Hindlimb muscle (tissue), 1 donor: ENCODE data around the gene NUP214. TPM values are rescaled to one million over a fixed set of nuclear protein-coding genes. Genes with fewer than 3 reads are reported as not detected.
"Not testable (repeated sequence)": the region's sequence is repeated elsewhere in the genome, so short reads cannot be mapped to it uniquely, and the experiment has no call there.

Experiments
- DNase-seq: peaks from one replicate; pipeline ENCODE4 v3.0.0-alpha.2; 2013
- polyA plus RNA-seq: library from polyadenylated mRNA; unstranded; fragments of 120-200 nt; gene quantifications from one replicate; pipeline ENCODE4 v1.2.1, GENCODE V29; 2013; ENCODE audit not compliant: insufficient read length

Gene NUP214
- polyA plus RNA-seq, 1 donor = 34.7 TPM

DNA sequence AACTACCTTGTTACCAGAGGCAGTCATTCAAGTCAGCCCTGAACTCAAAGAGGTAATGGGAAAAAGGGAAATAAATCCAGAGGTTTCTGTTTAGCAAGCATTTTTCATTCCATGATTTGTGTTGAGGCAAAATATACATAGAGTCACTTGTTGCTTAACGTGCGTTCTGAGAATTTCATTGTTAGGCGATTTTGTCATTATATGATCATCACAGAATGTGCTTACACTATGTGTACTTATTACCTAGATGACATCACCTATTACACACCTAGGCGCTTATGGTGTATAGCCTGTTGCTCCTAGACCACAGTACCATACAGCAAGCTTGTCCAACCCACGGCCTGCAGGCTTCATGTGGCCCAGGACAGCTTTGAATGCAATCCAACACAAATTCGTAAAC is 36.2 kb downstream of the NUP214 start:
- DNase-seq = no peak

GRCh38 chr9:131162886-131163285 is 37.5 kb downstream of the NUP214 start:
- no peak for DNase-seq

DNA sequence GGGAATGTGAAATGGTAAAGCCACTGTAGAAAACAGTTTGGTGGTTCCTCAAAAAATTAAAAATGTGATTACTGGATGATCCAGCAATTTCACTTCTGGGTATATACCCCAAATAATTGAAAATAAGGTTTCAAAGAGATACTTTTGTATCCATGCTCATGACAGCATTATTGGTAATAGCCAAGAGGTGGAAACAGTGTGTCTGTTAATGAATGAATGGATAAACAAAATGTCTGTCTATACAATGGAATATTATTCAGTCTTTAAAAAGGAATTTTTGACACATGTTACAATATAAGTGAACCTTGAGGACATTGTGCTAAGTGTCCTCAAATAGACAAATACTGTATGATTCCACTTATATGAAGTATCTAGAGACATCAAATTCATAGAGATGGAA is 40.1 kb downstream of the NUP214 start:
- no peak for DNase-seq

GRCh38 chr9:131167146-131167692 is 41.8 kb downstream of the NUP214 start:
- DNase-seq = no peak

- DNase-seq = no peak
Observed at GRCh38 chr9:131167936-131168335, 42.5 kb downstream of the NUP214 start.

DNA sequence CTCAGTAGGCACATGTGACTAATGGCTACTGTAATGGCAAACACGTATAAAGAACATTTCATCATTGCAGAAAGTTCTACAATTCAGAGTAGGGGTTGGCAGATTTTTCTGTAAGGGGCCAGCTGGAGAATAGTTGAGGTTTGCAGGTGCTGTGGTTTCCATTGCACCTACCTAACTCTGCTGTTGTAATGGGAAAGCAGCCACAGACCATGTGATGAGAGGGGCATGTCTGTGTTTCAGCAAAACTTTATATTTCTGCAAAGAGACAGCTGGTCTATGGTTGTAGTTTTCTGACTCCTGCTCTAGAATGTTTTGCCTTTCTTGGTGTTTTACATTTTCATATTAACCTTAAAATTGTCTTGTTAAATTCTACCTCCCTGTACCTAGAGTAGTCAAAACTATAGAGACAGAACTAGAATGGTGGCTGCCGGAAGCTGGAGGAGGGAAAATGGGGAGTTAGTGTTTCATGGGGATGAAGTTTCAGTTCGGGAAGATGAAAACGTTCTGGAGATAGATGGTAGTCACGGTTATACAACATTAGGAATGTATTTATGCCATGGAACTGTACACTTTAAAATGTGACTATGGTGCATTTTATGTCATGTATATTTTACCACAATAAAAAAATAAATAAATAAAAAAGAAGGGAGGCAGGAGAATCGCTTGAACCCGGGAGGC is 44.3 kb downstream of the NUP214 start:
- DNase-seq = no peak

DNA sequence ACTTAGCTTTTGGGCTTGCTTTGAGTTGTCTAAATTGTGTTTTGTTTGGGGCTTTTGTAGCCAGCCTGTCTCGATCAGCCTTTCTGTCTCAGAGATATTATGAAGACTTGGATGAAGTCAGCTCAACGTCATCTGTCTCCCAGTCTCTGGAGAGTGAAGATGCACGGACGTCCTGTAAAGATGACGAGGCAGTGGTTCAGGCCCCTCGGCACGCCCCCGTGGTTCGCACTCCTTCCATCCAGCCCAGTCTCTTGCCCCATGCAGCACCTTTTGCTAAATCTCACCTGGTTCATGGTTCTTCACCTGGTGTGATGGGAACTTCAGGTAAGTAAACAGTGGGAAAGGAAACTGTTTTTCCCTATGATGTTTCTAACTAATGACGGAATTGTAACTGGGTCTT is 48.6 kb downstream of the NUP214 start:
- DNase-seq = no peak

GRCh38 chr9:131174681-131175239 is 49.4 kb downstream of the NUP214 start:
- no peak for DNase-seq

- DNase-seq = no peak
Observed at GRCh38 chr9:131177898-131178297, 52.5 kb downstream of the NUP214 start.

DNA sequence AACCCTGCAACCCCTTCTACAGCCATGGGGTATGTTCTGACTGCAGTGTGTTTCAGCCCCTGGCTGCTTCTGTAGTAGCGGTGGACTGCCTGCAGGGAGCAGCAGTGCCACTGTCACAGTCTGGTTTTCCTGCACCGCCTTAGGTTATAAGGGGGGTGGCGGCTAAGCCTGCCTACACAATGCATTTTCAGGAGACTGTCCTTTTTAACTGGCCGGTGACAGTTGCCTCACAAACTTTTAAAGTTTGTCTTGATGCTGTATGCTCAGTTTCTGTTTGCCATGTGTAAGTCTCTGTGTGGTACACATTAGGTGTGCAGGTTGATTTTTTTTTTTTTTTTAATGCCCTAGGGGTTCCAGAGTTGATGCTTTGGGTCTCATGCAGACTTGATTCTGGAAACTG is 53.0 kb downstream of the NUP214 start:
- peak; percentile 54 for DNase-seq

GRCh38 chr9:131178926-131179325 is 53.5 kb downstream of the NUP214 start:
- DNase-seq = no peak

- DNase-seq = no peak
Observed at GRCh38 chr9:131179561-131180219, 54.3 kb downstream of the NUP214 start.

DNA sequence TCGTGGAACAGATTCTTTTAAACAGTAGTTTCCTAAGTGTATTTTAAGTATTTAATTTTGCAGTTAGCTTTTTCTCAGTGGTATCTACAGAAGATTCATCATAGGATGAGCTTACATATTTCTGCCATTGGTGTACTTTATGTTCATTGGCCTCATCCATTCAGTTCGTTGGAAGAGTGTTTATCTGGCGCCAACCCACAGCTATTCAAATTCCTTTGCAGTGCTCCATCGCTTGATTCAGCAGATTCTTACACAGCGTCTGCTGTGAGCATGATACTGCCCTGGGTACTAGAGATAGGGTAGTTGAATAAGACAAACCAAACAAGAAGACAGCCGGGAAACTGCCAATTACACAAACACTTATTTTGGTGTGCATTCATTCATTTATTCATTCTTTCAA is 55.1 kb downstream of the NUP214 start:
- no peak for DNase-seq

DNA sequence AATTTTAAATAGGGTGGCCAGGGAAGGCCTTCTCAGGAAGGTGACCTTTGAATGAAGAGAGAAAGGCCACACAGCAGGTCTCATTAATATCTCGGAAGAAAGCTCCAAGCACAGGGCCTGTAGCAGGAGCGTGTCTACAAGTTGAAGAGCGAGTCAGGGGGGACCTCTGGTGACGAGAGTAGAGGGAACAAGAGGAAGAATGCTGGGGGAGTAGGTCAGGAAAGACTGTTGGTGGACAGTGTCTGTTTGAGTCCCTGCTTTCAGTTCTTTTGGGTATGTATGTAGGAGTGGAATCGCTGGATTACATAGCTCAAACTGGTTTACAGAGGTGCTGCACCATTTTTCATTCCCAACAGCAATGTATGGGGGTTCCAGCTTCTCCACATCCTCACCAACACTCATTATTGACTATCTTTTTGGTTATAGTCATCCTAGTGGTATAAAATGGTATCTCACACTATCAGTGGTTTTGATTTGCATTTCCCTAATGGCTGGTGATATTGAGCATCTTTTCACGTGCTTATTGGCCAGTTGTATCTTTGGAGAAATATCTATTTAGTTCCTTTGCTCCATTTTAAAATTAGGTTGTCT is 55.8 kb downstream of the NUP214 start:
- no peak for DNase-seq

DNA sequence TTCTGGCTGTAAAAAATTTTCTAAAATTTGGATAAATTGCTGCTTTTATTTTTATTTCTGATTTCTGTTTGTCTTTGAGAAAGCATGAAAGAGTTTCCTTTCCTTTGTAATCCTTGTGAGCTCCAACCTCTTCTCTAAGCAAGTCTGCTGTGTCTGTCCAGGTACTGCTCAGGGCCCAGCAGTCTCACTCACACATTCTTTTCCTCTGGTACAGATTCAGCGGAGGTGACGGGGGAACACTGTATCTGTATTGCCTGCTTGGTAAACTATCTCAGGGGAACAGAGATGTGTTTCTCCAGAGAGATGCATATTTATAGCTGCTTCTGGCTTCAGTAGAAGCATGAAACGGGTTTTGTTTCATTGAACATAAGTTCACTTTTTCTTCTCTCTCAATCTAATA is 60.5 kb downstream of the NUP214 start:
- no peak for DNase-seq

GRCh38 chr9:131186622-131187021 is 61.2 kb downstream of the NUP214 start:
- DNase-seq = no peak

- DNase-seq = no peak
Observed at GRCh38 chr9:131187957-131188356, 62.6 kb downstream of the NUP214 start.

- DNase-seq = no peak
Observed at GRCh38 chr9:131188976-131189375, 63.6 kb downstream of the NUP214 start.

DNA sequence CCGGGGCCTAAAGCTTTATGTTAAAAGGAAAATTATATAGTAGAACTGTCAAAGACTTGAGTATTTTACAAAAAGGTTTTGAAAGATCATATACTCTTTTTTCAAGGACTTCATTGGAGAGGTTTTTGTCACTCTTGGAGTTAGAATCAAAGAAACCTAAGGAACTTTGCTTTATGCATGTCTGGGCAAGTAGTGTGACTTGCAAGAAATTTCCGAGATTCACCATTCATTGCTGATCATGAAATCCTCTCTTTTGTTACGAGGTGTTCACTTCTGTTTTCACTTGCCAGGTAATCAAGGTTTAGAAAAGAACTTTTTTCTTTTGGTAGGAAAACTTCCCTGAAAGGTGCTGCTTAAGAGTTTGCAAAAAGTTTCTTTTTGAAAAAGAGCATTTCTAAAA is 64.8 kb downstream of the NUP214 start:
- DNase-seq = no peak

DNA sequence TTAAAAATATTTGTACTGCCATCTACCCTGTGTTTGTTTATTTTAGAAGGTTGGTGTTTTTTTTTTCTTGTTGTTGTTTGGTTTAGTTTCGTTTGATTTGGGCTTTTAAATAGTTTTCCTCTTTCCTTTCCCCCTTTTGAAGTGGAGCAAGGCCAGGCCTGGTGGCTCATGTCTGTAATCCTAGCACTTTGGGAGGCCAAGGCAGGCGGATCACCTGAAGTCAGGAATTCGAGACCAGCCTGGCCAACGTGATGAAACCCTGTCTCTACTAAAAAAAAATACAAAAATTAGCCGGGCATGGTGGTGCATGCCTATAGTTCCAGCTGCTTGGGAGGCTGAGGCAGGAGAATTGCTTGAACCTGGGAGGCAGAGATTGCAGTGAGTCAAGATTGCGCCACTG is 65.6 kb downstream of the NUP214 start:
- not testable (repeated sequence) for DNase-seq

GRCh38 chr9:131191857-131192256 is 66.5 kb downstream of the NUP214 start:
- DNase-seq = no peak

- no peak for DNase-seq
Observed at GRCh38 chr9:131193051-131193450, 67.7 kb downstream of the NUP214 start.

DNA sequence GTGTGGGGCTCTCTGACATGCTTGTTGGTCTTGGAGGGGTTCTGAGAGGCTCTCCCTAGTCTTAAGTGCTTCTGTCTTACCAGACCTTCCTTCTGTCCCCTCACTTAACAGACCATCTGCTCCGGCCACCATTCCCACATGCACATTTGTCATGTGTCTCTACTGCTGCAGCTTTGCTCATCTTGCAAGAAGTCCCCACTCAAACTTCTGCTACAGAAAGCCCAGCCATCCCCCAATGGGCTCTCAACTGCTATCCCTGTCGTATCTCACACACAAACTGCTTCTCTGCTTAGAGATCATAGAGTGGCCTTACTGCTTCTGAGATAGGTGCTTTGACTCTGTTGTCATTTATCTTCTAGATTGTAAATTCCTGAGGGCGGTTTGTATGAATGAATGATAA is 69.4 kb downstream of the NUP214 start:
- DNase-seq = no peak
